Right kidney (tissue), 1 donor: ENCODE data around the gene TRAPPC12.
A peak's percentile ranks its signal among the peaks of the same experiment; 100 is the strongest.
"Not testable (repeated sequence)": the region's sequence is repeated elsewhere in the genome, so short reads cannot be mapped to it uniquely, and the experiment has no call there.

Source experiments
- DNase-seq: peaks from one replicate; pipeline ENCODE4 v3.0.0-alpha.2; 2016

TRAPPC12 gene

GRCh38 chr2:3486047-3487027 is 106.8 kb downstream of the TRAPPC12 start:
- no peak for DNase-seq

- no peak for DNase-seq
These were observed 107.5 kb downstream of the TRAPPC12 start for GRCh38 chr2:3487028-3487425.

- DNase-seq: no peak
These were observed 107.9 kb downstream of the TRAPPC12 start for GRCh38 chr2:3487432-3487831.

- no peak for DNase-seq
These were observed 108.6 kb downstream of the TRAPPC12 start for GRCh38 chr2:3488061-3488531.

- DNase-seq: peak; percentile 60
These were observed 109.6 kb downstream of the TRAPPC12 start for GRCh38 chr2:3488855-3489763.

- DNase-seq: no peak
These were observed 110.2 kb downstream of the TRAPPC12 start for GRCh38 chr2:3489764-3490115.

- no peak for DNase-seq
These were observed 111.0 kb downstream of the TRAPPC12 start for GRCh38 chr2:3490191-3491170.

GRCh38 chr2:3491306-3491705 is 111.8 kb downstream of the TRAPPC12 start:
- DNase-seq: no peak

GRCh38 chr2:3491716-3492474 is 112.4 kb downstream of the TRAPPC12 start:
- no peak for DNase-seq

- DNase-seq: not testable (repeated sequence)
These were observed 112.9 kb downstream of the TRAPPC12 start for GRCh38 chr2:3492475-3492787.

- DNase-seq: peak; percentile 63
These were observed 113.6 kb downstream of the TRAPPC12 start for GRCh38 chr2:3492951-3493614.

- peak; percentile 67 for DNase-seq
These were observed 114.1 kb downstream of the TRAPPC12 start for GRCh38 chr2:3493615-3494007.

GRCh38 chr2:3494984-3495666 is 115.6 kb downstream of the TRAPPC12 start:
- DNase-seq: no peak

GRCh38 chr2:3496708-3497080 is 117.2 kb downstream of the TRAPPC12 start:
- DNase-seq: not testable (repeated sequence)

GRCh38 chr2:3498783-3499394 is 119.4 kb downstream of the TRAPPC12 start:
- no peak for DNase-seq

- DNase-seq: no peak
These were observed 120.9 kb downstream of the TRAPPC12 start for GRCh38 chr2:3500326-3500899.

GRCh38 chr2:3503046-3503445 is 123.6 kb downstream of the TRAPPC12 start:
- no peak for DNase-seq

- no peak for DNase-seq
These were observed 124.0 kb downstream of the TRAPPC12 start for GRCh38 chr2:3503483-3503882.

- no peak for DNase-seq
These were observed 125.2 kb downstream of the TRAPPC12 start for GRCh38 chr2:3504741-3505140.
